HG02571 (cell line): ENCODE data around the gene RIBC2.
"Not testable (repeated sequence)": the region's sequence is repeated elsewhere in the genome, so short reads cannot be mapped to it uniquely, and the experiment has no call there.

Experiments used
- ATAC-seq: cut with Tn5 transposase; IDR thresholded peaks from one replicate; pipeline ENCODE4 v1.9.1; 2021; ENCODE audit warnings: mild to moderate bottlenecking, moderate library complexity; ENCODE audit not compliant: unreplicated experiment

Gene RIBC2

DNA sequence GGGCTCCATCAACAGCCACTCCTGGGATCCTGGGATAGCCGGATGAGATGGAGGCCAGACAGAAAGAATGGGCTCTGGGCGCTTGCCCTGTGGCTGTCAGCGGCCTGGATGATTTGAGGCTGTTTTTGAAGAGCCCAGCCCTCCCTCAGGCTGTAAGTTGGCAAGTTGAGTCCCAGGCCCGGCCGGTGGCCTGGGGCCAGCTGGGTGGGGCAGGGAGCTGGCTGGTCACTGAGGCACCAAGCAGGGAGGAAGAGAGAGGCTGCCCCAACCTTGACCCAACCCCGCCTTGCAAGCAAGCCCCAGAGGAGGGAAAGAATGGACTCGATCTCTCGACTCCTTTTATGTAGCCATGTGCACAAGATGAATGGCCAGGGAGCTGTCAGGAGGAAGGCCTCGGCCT is 34.9 kb downstream of the RIBC2 start:
- ATAC-seq = no peak

DNA sequence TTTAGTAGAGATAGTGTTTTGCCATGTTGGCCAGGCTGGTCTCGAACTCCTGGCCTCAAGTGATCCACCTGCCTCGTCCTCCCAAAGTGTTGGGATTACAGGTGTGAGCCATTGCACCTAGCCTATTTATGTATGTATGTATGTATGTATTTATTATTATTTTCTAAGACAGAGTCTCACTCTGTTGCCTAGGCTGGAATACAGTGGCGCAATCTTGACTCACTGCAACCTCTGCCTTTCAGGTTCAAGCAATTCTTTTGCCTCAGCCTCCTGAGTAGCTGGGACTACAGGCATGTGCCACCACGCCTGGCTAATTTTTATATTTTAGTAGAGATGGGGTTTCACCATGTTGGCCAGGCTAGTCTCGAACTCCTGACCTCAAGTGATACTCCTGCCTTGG is 35.9 kb downstream of the RIBC2 start:
- not testable (repeated sequence) for ATAC-seq

DNA sequence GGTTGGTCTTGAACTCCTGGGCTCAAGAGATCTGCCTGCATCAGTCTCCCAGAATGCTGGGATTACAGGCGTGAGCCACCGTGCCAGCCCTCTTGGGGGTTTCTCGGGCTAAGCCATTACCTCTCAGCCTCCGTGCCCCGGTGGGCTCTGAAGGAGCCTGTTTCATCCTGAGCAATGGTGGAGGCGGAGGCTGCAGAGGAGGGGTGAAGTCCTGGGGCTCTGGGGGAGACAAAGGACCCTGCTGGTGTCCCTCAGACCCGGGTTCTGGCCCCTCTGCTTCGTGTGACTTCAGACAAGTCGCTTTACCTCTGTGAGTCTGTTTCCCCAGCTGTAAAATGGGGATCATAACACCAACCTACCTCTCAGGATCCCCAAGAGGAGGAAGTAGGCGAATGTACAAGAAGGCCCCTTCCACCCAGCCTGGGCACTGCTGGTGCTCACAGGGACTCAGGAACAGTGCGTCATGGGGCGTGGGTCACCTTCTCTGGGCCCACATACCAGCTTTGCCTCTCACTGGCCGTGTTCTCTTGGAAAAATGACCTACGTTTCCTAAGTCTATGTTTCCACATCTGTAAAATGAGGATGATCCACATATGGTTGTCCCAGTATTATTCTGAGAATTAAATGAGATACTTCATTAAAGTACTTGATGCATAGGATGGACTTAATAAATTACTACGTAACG is 36.8 kb downstream of the RIBC2 start:
- ATAC-seq = no peak

DNA sequence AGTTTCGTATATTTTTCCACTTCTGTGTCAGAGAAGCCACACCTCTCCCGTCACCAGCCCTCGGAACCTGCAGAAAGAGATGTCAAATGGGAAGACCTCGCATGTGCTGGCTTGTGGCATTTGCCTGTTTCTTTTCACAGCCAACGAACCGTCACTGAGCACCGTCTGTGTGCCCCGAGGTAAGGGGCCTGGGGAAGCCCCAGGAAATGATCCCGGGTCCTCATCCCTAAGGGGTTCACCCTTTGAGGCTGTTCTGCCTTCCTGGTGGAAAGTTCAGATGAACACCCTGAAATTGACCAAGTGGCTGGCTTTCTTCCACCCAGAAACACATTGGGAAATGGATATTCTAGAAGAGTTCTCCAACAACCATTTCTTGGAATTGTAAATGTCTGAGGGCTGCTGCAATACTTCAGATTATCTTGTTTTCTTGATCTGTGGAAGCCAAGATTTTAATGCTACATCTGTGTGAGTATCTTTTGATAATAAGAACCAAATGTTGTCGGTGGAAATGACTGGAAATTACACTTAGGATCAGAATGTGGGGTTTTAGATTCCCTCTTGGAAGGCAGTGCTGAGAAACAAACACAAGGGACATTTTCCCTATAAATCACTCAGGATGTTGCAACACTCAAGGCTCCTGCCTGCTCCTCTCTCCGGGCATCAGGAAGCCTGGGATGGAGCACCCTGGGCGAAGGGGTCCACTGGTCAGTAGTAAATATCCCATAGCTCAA is 37.6 kb downstream of the RIBC2 start:
- no peak for ATAC-seq

DNA sequence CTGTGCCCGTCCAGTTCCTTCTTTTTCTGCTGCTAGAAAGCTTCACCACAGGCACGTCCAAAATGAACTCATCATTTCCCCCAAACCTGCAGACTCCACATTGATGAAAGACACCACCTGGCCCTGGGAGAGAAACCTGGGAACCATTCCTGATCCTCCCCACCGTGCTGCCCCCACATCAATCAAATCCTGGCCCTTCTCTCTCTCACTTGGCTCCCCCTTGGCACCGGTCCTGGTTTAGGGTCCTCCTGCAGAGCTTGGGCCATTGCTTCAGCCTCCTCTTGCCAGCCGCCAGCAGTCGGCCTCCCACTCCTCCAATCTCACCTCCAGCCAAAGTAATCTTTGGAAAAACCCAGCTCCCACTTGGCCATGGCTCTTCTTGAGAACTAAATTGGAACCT is 38.5 kb downstream of the RIBC2 start:
- ATAC-seq = no peak

DNA sequence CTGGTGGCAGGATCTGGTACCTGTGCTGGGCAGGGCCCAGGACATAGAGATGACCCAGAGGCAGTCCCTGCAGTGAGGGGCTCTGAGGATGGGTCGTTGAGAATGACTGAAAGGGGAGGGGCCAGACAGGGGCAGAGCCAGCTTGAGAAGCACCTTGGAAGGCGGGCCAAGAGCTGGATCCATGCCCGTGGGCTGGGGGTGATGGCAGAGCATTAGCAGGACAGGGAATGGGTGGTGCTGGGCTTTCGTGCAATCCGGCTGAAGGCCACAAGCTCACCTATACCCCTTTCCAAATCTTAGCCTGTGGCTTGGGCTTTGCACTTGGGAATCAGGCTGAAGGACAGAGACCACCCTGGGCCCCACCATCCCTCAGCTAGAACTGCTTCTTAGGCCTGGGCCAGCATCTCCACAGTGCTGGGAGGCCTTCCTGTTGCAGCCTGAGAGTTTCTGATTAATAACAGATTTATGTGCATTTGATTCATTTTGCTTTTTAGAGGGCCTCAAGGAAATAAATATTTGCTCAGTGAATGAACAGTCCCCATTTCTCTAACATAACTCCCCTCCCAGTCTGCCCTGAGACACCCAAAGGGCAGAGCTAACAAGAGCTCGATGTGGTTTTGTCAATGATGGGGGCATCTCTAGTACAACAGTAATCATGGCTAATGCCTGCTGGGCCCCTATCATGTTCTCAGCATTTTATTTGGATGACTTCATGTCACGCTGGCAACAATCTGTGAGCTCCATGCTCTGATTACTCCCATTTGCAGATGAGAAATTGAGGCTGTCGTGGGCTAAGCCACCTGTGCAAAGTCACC is 39.3 kb downstream of the RIBC2 start:
- no peak for ATAC-seq

DNA sequence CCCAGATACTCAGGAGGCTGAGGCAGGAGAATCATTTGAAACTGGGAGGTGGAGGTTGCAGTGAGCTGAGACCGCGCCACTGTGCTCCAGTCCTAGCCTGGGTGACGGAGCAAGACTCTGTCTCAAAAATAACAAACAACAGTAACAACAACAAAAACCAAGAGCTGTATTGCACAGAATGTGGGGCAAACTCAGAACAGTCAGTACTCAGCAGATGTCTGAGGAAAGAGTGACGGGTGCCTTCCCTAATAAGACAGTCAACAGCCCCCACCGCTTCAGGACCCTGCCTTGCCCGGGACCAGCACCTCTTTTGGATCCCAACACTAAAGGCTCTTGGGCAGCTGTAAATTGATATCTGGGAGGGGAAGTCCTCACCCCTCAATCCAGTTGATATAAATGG is 40.3 kb downstream of the RIBC2 start:
- ATAC-seq = no peak

DNA sequence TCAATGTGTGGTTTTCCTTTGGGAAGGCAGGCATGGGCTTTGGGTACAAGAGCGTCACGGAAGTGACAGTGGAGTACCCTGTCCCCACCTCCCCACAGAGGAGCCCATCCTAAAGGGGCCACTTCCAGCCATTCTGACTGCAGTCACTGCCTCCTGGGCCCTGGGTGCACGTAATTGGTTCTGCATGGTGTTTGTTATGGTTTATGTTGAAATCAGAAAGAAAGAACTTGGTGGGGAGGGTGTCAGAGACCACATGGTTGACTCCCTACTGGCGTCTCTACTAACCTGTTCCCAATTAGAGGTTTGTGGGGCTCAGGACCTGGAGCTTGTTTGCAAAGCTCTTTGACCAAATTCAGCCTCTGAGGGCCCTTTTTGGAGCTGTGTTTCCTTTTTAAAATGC is 40.8 kb downstream of the RIBC2 start:
- ATAC-seq = no peak

DNA sequence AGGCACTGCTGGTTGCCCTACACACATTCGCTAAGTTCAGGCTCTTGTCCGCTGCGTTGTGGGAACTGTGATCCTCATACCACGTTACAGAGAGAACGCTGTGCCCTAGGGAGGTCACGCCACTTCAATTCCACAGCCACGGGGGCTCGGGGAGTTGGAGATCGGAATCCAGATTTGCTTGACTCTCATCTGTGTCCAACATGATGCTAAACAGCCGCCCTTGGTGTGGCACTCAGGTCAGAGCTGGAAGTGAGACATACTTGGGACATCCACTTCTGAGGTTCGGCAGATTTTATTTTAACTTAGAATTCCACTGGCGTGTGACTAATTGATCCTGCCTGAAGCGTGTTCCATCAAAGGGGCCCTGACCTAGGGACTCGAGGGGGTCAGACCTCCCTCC is 41.7 kb downstream of the RIBC2 start:
- no peak for ATAC-seq

DNA sequence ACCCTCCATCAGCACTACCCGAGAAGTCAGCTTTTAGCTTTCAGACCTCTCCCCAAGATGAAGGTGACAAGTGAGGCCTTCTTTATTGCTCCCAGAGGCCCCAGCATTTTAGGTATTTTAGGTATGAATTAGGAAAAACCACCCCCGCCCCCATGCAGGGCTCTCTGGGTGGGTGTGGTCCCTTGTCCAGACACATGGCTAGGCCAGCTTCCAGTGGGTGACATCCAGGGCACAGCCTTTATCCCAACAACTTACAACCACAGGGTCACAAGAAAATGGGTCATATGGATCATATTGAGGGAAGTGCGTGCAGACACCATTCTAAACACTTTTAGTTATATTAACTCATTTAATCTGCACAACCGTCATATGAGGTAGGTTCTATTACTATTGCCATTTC is 42.1 kb downstream of the RIBC2 start:
- ATAC-seq = no peak

DNA sequence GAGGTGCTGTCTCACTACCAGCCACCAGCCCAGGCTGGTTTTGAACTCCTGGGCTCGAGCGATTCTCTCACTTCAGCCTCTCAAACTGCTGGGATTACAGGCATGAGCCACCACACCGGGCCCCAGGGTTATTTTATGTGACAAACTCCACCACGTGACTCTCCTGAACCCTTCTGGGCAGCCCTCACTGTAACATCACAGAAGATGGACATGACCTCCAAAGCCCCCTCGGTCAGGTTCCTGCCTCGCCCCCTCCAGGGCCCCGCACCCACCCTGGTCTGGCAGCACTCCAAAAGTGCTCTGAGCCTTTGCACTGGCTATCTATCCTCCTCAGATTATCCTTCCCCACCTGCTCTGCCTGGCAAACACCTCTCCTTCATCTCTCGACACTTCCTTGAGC is 43.3 kb downstream of the RIBC2 start:
- no peak for ATAC-seq

DNA sequence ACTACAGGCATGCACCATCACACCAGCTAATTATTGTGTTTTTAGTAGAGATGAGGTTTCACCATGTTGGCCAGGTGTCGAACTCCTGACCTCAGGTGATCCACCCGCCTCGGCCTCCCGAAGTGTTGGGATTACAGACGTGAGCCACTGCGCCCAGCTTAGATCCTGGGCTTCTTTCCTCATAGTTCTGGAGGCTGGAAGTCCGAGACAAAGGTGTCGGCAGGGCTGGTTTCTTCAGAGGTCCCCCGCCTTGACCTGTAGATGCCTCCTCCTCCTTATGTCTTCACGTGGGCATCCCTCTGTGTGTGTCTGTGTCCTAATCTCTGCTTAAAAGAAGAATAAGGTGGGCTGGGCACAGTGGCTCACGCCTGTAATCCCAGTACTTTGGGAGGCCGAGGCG is 45.0 kb downstream of the RIBC2 start:
- no peak for ATAC-seq

DNA sequence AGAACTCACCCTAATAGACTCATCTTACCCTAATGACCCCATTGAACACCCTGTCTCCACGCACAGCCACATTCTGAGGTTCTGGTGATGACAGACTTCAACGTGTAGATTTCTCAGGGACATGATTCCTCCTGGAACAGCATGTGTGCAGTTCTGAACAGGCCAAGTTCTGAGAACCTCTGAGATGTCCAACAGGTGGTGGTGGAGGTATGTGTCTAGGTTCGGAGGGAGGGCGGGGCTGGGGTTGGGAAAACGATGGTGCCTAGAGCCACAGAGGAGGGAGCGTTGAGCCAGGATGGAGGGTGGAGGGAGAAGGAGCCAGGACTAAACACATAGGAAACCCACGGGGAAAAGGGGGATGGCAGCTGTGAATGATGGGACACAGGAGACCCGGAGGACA is 45.7 kb downstream of the RIBC2 start:
- ATAC-seq = no peak

DNA sequence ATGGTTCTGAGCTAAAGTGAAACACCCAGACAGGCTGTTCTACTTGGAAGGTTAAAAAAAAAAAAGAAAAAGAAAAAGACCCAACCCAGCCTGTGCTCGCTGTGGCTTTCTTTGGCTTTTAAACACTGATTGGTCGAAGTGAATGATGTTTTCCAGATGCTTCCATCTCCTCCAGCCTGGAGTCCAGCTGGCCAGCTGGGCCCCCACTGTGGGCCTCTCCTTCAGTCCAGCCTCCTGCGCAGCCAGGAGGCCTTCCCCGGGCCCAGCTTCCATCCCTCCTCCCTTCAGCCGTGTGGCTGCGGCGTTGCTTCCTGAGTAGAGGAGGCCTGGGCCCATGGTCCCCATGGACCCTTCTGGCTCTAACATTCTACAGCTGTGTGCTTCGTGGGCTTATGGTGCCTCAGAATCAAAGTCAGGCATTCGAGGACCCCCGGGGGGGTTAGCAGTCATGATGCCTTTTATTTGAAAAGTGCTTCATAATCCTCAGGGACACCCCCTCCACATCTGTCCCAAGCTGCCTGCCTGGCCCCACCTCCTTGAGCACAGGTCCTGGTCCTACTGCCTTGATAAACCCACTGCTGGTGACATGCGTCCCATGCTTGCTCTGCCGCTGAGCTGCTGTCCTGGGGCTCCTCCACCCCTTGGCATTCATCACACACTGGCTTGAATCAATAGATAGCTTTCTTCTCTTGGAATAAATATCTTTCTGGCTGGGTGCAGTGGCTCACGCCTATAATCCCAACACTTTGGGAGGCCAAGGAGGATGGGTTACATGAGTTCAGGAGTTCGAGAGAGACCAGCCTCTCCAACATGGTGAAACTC is 47.0 kb downstream of the RIBC2 start:
- ATAC-seq = no peak

DNA sequence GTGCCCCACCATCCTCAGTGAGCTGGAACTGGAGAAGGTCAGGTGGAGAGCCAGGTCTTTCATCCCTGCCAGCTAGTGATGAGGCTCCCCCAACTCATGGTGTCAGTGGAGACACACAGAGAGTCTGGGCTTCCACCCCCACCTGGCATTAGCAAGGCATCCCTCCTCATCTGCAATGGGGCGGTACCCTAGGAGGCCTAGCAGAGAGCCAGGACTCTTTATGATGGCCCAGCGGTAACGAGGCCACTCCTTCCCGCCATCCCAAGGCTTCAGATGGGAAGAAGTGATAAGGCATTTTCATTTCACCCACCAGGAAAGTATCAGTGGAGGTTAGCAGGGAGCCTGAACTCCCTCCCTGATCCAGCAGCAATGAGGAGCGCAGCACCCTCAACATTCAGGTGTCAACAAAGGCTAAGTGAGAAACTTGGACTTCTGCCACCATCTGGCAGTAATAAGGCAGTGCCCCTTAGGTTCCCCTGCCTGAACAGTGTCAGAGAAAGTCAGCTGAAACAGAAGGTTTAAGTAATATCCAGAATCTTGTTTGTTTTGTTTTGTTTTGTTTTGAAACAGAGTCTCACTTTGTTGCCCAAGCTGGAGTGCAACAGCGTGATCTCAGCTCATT is 48.7 kb downstream of the RIBC2 start:
- ATAC-seq = no peak

DNA sequence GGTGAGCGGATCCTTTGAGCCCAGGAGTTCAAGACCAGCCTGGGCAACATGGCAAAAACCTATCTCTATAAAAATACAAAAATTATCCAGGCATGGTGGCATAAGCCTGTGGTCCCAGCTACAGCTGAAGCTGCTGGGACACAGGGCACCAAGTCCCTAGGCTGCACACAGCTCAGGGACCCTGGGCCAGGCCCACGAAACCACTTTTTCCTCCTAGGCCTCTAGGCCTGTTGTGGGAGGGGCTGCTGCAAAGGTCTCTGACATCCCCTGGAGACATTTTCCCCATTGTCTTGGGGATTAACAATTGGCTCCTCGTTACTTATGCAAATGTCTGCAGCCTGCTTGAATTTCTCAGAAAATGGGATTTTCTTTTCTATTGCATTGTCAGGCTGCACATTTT is 50.2 kb downstream of the RIBC2 start:
- not testable (repeated sequence) for ATAC-seq

DNA sequence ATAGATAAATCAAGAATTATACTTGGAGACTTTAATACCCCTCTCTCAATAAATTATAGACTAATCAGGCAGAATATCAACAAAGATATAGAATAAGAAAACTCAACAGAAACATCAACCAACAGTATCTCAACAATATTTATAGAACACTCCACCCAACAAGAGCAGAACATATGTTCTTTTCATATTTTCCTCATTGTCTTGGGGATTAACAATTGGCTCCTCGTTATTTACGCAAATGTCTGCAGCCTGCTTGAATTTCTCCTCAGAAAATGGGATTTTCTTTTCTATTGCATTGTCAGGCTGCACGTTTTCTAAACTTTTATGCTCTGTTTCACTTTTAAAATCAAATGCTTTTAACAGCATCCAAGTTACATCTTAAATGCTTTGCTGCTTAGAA is 52.1 kb downstream of the RIBC2 start:
- no peak for ATAC-seq

DNA sequence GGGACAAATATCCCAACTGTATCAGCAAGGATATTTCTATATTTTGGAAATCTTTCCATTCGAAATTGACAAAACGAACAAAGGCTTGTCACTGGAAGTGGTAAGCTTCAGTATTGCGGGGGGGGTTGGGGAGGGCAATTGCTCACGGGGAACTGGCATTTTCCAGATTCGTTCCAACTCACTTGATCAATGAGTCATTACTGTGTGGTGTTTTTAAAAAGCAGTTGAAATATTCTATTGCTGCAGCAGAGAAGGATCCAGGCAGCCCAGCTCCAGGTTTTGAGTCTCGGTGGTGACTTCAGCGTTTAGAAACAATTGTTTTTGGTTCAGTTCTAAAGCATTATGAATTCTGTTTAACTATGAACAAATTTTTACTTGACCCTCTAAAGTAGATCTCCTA is 55.4 kb downstream of the RIBC2 start:
- ATAC-seq = no peak

DNA sequence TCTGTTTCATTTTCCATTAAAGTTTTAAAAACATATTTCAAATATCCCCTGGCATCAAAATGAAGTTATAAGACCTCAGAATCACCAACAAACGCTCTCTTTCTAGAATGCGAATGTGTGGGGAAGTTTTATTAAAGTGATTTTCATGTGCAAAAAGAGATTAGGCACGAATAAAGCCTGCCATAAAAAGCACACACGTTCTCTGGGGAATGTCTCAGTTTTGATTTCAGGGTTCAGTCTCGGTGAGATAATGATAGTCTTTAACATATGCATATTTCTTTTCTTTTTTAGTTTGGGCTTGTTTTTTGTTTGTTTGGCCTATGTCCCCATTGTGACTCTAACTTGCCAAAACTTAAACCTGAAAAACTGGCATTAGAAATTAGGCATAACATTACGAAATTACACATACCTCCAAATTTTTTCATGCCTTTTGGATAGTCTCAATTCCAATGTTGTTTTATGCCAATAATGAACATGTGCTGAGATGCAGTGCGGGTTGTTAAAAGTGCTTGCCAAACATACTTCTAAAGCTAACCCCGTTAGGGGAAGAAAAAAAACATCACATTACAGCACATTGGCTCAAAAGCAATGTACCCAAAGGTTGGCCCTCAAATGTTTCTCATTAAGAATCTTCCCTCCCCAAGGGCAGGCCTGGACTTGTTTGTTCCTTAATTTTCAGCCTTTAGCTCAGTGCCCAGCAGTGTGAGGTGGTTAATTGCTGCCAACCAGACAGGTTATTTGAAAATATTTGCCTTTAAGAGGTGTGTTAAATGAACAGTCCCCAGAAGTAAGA is 56.0 kb downstream of the RIBC2 start:
- no peak for ATAC-seq

DNA sequence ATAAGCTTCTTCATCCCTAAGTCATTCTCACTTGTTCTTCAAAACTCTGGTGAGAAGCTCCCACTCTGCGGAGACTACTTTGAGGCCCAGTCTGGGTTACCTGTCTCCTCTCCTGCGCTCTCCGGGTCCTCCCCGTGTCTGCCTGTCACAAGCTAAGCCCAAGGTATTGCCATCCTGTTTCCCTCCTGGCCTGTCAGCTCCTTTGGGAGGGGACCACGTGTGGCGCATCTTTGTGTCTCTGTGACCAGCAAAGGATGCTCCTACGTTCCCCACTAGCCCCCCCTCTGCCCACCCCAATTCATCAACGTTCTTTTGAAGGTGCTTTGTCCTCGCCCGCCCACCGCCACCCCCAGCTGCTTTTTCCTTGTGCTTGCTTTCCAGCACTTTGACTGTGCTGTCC is 57.4 kb downstream of the RIBC2 start:
- no peak for ATAC-seq
